Measurements from ENCODE around the gene HTR1E.
"Not testable (repeated sequence)": the region's sequence is repeated elsewhere in the genome, so short reads cannot be mapped to it uniquely, and the experiment has no call there.

Gene HTR1E
- total RNA-seq: 0 reads per million in 2 donors

GRCh38 chr6:86937219-86938079 lies at the start of gene HTR1E:
Gene HTR1E (plus strand): TSS chr6:86937528. CDS start chr6:87015335, 77,807 bp downstream.
- DNase-seq: no peak

- DNase-seq: no peak
Measured at GRCh38 chr6:86888301-86888700, 49.0 kb upstream of the HTR1E start.

GRCh38 chr6:86897265-86897664 lies 40.1 kb upstream of the HTR1E start:
- not testable (repeated sequence) for DNase-seq

GRCh38 chr6:86913795-86914194 lies 23.5 kb upstream of the HTR1E start:
- no peak for DNase-seq

- DNase-seq: no peak
Measured at GRCh38 chr6:86916393-86916792, 20.9 kb upstream of the HTR1E start.

- not testable (repeated sequence) for DNase-seq
Measured at GRCh38 chr6:86927138-86927537, 10.2 kb upstream of the HTR1E start.

- not testable (repeated sequence) for DNase-seq
Measured at GRCh38 chr6:86927859-86928258, 9.5 kb upstream of the HTR1E start.

GRCh38 chr6:86934365-86934764 lies 3.0 kb upstream of the HTR1E start:
- DNase-seq: no peak

- DNase-seq: no peak
Measured at GRCh38 chr6:86936834-86937218, 502 bp upstream of the HTR1E start.

GRCh38 chr6:86938814-86939213 lies 1.5 kb downstream of the HTR1E start:
- DNase-seq: no peak

GRCh38 chr6:86941461-86941860 lies 4.1 kb downstream of the HTR1E start:
- no peak for DNase-seq

- DNase-seq: no peak
Measured at GRCh38 chr6:86942769-86943516, 5.6 kb downstream of the HTR1E start.

- no peak for DNase-seq
Measured at GRCh38 chr6:86943819-86944407, 6.6 kb downstream of the HTR1E start.

GRCh38 chr6:86949771-86950170 lies 12.4 kb downstream of the HTR1E start:
- no peak for DNase-seq

- DNase-seq: no peak
Measured at GRCh38 chr6:86952991-86953390, 15.7 kb downstream of the HTR1E start.

- no peak for DNase-seq
Measured at GRCh38 chr6:86959656-86960055, 22.3 kb downstream of the HTR1E start.

- no peak for DNase-seq
Measured at GRCh38 chr6:86961455-86962200, 24.3 kb downstream of the HTR1E start.

GRCh38 chr6:86963352-86963751 lies 26.0 kb downstream of the HTR1E start:
- no peak for DNase-seq

GRCh38 chr6:86964029-86964579 lies 26.8 kb downstream of the HTR1E start:
- no peak for DNase-seq

GRCh38 chr6:86966271-86966670 lies 28.9 kb downstream of the HTR1E start:
- no peak for DNase-seq

- no peak for DNase-seq
Measured at GRCh38 chr6:86969573-86969972, 32.2 kb downstream of the HTR1E start.

GRCh38 chr6:86973088-86973487 lies 35.8 kb downstream of the HTR1E start:
- no peak for DNase-seq

- no peak for DNase-seq
Measured at GRCh38 chr6:86978251-86978650, 40.9 kb downstream of the HTR1E start.

Measured in T-helper 9 cell (primary cell).